Bronchial smooth muscle cell (primary cell): ENCODE results near the gene FAM78B. TPM values are rescaled to one million over a fixed set of nuclear protein-coding genes. Genes with fewer than 3 reads are reported as not detected.

Experiments used
- total RNA-seq: library from RNA; depleted of rRNA; stranded (reverse); fragments of >200 nt; gene quantifications from 2 replicates; pipeline ENCODE4 v1.2.1, GENCODE V29; 2014

Gene FAM78B, protein sequence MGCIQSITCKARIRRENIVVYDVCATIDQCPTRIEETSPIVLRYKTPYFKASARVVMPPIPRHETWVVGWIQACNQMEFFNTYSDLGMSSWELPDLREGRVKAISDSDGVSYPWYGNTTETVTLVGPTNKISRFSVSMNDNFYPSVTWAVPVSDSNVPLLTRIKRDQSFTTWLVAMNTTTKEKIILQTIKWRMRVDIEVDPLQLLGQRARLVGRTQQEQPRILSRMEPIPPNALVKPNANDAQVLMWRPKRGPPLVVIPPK
- total RNA-seq, result 0.26 and 0.32 TPM in 2 replicates

DNA sequence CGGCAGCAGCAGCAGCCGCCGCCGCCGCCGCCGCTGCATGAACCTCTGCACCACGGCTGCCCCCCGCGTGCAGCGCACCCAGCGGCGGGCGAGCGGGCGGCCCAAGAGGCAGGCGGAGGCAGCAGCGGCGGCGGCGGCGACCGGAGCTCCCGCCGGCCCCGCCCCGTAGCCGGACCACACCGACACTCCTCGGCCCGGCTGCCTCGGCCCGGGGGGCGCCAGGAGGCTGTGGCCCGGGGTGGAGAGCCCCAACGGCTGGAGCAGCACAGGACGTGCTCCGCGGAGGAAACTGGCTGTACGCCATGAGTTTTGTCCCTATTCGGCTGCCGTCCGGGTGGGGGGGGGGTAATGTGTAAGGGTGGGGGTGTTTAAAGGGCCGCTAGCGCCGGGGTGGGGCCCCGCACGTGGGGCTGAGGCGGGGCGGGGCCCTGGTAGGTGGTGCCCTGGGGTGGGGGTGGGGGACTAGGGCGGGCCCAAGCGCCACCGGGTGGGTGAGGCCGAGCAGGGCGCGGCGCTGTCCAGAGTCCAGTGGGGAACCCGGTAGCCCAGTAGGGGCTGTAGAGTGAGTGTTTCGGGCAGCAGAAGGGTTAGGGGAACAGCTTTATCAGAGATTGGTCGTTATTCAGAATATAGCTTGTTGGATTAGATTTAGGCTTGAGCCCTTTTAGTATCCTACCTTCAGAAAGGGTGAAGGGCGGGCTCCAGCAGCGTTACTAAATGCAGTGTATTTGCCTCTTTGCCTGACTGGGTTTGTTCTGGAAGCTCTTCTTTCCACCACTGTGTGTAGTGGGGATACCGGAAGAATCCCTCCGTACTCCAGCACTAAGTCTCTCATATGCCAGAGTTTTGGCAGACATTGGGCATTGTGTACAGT, at the start of gene FAM78B:
Gene FAM78B, minus strand, starts transcription at position 304 of the 874 bp plus-strand sequence. CDS start 753 bp downstream, outside the sequence.

